Endothelial cell of umbilical vein (primary cell): Measurements from ENCODE around the gene MRPL54. TPM values are rescaled to one million over a fixed set of nuclear protein-coding genes. Genes with fewer than 3 reads are reported as not detected.
"Not testable (repeated sequence)": the region's sequence is repeated elsewhere in the genome, so short reads cannot be mapped to it uniquely, and the experiment has no call there.

Experiments used
- BruUV-seq: library from RNA; stranded (reverse); fragments of 400-500 nt; replicated peaks from 2 replicates; lab custom pipeline; 2021; lab: Mats Ljungman, UMichigan
- CTCF ChIA-PET: fragments of 300-600, 350-600 bp; sonication (Branson Sonifier 250); formaldehyde crosslinking; loops from one replicate; lab custom pipeline; 2021; ENCODE audit warnings: antibody characterized with exemption, inconsistent platforms; lab: Charles Lee
- POLR2A ChIA-PET: fragments of 300-600, 350-600 bp; sonication (Branson Sonifier 250); formaldehyde crosslinking; loops from one replicate; lab custom pipeline; 2021; ENCODE audit warnings: antibody characterized with exemption, inconsistent platforms; lab: Charles Lee
- DNase-seq: peaks from one replicate; pipeline ENCODE4 v3.0.0-alpha.2; 2011; ENCODE audit warnings: low read depth, low spot score
- FAIRE-seq: peaks from 2 replicates; lab custom pipeline; 2011; peaks lifted over from hg19 to GRCh38; lab: Jason Lieb, UNC
- H2AFZ ChIP-seq: 2 replicates; pipeline ENCODE4 v1.6.0; 2012; ENCODE audit warnings: low read depth, low read length, control low read depth, inconsistent platforms
- H3K27ac ChIP-seq: 2 replicates; pipeline ENCODE4 v1.5.1; 2011; ENCODE audit warnings: low read depth, mild to moderate bottlenecking, control low read depth, low read length, moderate library complexity; ENCODE audit not compliant: insufficient read depth
- H3K27me3 ChIP-seq, 2 experiments: 2 replicates each; pipeline versions ENCODE4 v1.6.0 to v1.6.1; 2011; ENCODE audit warnings: low read length in 2 of 2, mixed read lengths in 1 of 2; ENCODE audit not compliant: control insufficient read depth in 2 of 2, insufficient read depth in 2 of 2
- H3K36me3 ChIP-seq, 2 experiments: 2 replicates in 1 of 2; 3 replicates in 1 of 2; pipeline ENCODE4 v1.5.1; 2011; ENCODE audit warnings: low read length in 2 of 2, mild to moderate bottlenecking in 1 of 2, moderate library complexity in 1 of 2; ENCODE audit not compliant: control insufficient read depth in 2 of 2, insufficient read depth in 2 of 2; ENCODE audit errors: extremely low read depth in 1 of 2
- H3K4me1 ChIP-seq: 3 replicates; pipeline ENCODE4 v1.5.1; 2011; ENCODE audit warnings: mild to moderate bottlenecking, low read length; ENCODE audit not compliant: control insufficient read depth, insufficient read depth; ENCODE audit errors: extremely low read depth
- H3K4me2 ChIP-seq: 2 replicates; pipeline ENCODE4 v1.6.1; 2011; ENCODE audit warnings: low read length, control low read depth, mixed read lengths; ENCODE audit not compliant: insufficient read depth
- H3K4me3 ChIP-seq, 3 experiments: fragments of 200-600 bp in 1 of 3; sonication (generic), shearing (Covaris generic) in 1 of 3; replicated peaks in 1 of 3; 2 replicates each; pipeline ENCODE4 v1.5.1; 2011 to 2016; ENCODE audit warnings: control low read depth in 3 of 3, low read length in 3 of 3, mild to moderate bottlenecking in 2 of 3, inconsistent platforms in 1 of 3, low read depth in 1 of 3, moderate library complexity in 1 of 3; ENCODE audit not compliant: insufficient read depth in 1 of 3
- H3K79me2 ChIP-seq: 2 replicates; pipeline ENCODE4 v1.6.0; 2012; ENCODE audit warnings: low read length, inconsistent platforms; ENCODE audit not compliant: control insufficient read depth, insufficient read depth
- H3K9ac ChIP-seq: replicated peaks from 2 replicates; pipeline ENCODE3; 2011; ENCODE audit warnings: low read length, control low read depth; ENCODE audit not compliant: insufficient read depth; ENCODE audit errors: extremely low read depth
- H3K9me1 ChIP-seq: replicated peaks from 3 replicates; pipeline ENCODE4 v1.6.0; 2011; ENCODE audit warnings: mild to moderate bottlenecking, low read length; ENCODE audit not compliant: control insufficient read depth, insufficient read depth; ENCODE audit errors: extremely low read depth
- H3K9me3 ChIP-seq: replicated peaks from 2 replicates; pipeline ENCODE4 v1.5.1; 2012; ENCODE audit warnings: low read length, inconsistent platforms; ENCODE audit not compliant: control insufficient read depth, insufficient read depth
- H4K20me1 ChIP-seq: replicated peaks from 2 replicates; pipeline ENCODE3; 2011; ENCODE audit warnings: mild to moderate bottlenecking, low read length; ENCODE audit not compliant: control insufficient read depth, insufficient read depth; ENCODE audit errors: extremely low read depth
- CTCF ChIP-seq, 2 donors: IDR thresholded peaks; 1 replicate in 1 of 2; 2 replicates in 1 of 2; pipeline ENCODE4 v1.5.1; 2011; ENCODE audit warnings: low read length in 2 of 2, mild to moderate bottlenecking in 2 of 2, moderate library complexity in 2 of 2, control low read depth in 1 of 2, inconsistent platforms in 1 of 2, low read depth in 1 of 2; ENCODE audit not compliant: insufficient read depth in 1 of 2; ENCODE audit errors: extremely low read depth in 1 of 2
- EZH2 ChIP-seq: IDR thresholded peaks from 2 replicates; pipeline ENCODE4 v1.6.1; 2012; ENCODE audit warnings: borderline replicate concordance, low read depth, mild to moderate bottlenecking, moderate library complexity, low read length, inconsistent platforms; ENCODE audit not compliant: severe bottlenecking
- FOS ChIP-seq: IDR thresholded peaks from 2 replicates; pipeline ENCODE4 v1.6.1; 2011; ENCODE audit warnings: mild to moderate bottlenecking, low read length, moderate library complexity, borderline replicate concordance; ENCODE audit not compliant: insufficient read depth
- GATA2 ChIP-seq: IDR thresholded peaks from 2 replicates; pipeline ENCODE4 v1.7.0; 2011; ENCODE audit warnings: low read depth, mild to moderate bottlenecking, moderate library complexity, mixed read lengths, low read length; ENCODE audit not compliant: insufficient read length, insufficient read depth
- JUN ChIP-seq: IDR thresholded peaks from 2 replicates; pipeline ENCODE4 v1.6.1; 2011; ENCODE audit warnings: borderline replicate concordance, low read depth; ENCODE audit not compliant: insufficient read length, insufficient read depth
- MYC ChIP-seq: IDR thresholded peaks from one replicate; pipeline ENCODE4 v1.6.1; 2011; ENCODE audit warnings: mild to moderate bottlenecking, low read depth, low read length
- POLR2A ChIP-seq: IDR thresholded peaks from 2 replicates; pipeline ENCODE4 v1.6.1; 2012; ENCODE audit warnings: low read depth, mild to moderate bottlenecking, control low read depth, low read length
- POLR2AphosphoS5 ChIP-seq: IDR thresholded peaks from 2 replicates; pipeline ENCODE4 v1.6.1; 2012; ENCODE audit warnings: low read depth, mild to moderate bottlenecking, control low read depth, low read length, moderate library complexity; ENCODE audit not compliant: insufficient read depth
- dilution Hi-C: fragments of 300-500 bp; cut with MboI; formaldehyde crosslinking; loops from one replicate; pipeline ENCODE4 v1.15.0; 2019; ENCODE audit warnings: low sequenced_read_pairs; ENCODE audit not compliant: extremely low pct_ligation_motif_present
- intact Hi-C: fragments of 100-400 bp; cut with micrococcal nuclease; formaldehyde crosslinking; loops from one replicate; pipeline ENCODE4 v1.10.0; 2022
- polyA plus RNA-seq, 4 experiments: library from polyadenylated mRNA; depleted of rRNA in 3 of 4; stranded (reverse) in 3 of 4; unstranded in 1 of 4; fragments of >200 nt; gene quantifications; 2 replicates each; pipeline versions ENCODE4 v1.2.1 to v1.2.3, GENCODE V29; 2011 to 2012; ENCODE audit warnings: missing spikeins in 1 of 4
- total RNA-seq: library from RNA; stranded (reverse); gene quantifications from 2 replicates; pipeline ENCODE4 v1.2.3, GENCODE V29; 2021
- TF ChIP-seq, protein P1 (sequence below): IDR thresholded peaks from 2 replicates; pipeline ENCODE4 v1.6.1; 2011; ENCODE audit not compliant: insufficient read depth, insufficient read length

Gene MRPL54
- total and polyA plus RNA-seq, 2 donors (not counting 3 experiments of a cell fraction or from before 2014, with no cell fraction given), result 76.3 to 93.1 TPM

DNA sequence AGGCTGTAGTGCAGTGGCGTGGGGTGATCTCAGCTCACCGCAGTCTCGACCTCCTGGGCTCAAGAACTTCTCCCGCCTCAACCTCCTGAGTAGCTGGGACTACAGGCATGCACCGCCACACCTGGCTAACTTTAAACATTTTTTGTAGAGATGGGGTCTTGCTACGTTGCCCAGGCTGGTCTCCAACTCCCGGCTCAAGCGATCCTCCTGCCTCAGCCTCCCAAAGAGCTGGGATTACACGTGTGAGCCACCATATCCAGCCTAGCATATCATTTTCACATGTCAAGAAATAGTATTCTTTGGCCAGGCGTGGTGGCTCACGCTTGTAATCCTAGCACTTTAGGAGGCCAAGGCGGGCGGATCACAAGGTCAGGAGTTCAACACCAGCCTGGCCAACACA, 4.2 kb upstream of the MRPL54 start:
- H3K4me2 ChIP-seq, H4K20me1 ChIP-seq, FAIRE-seq, H3K9me1 ChIP-seq, dilution Hi-C loops, H3K9ac ChIP-seq, H3K4me3 ChIP-seq, H3K27me3 ChIP-seq, POLR2A ChIA-PET, H3K36me3 ChIP-seq, H3K9me3 ChIP-seq, H3K27ac ChIP-seq, H3K4me1 ChIP-seq, H2AFZ ChIP-seq, DNase-seq, BruUV-seq, intact Hi-C loops, CTCF ChIA-PET: not testable (repeated sequence)
- peaks cover 22% of the 10 kb centered on the region for H3K79me2 ChIP-seq

- dilution Hi-C loops (no loop called here), intact Hi-C loops (no loop called here)
Measured at GRCh38 chr19:3759482-3760254, 2.8 kb upstream of the MRPL54 start.

More at GRCh38 chr19:3759482-3760254, 2.8 kb upstream of the MRPL54 start:
- Histone ChIP-seq H3K4me1 (peaks cover 7% of the 10 kb centered on the region), H4K20me1 (no peaks in the 10 kb centered on the region), H3K9ac (no peak overlapping the region), H3K79me2 (peaks cover 23% of the 10 kb centered on the region), H3K36me3 (peaks cover 0 to 3% of the 10 kb centered on the region in 2 experiments), H3K4me2 (no peak overlapping the region), H2AFZ (no peak overlapping the region), H3K9me3 (no peaks in the 10 kb centered on the region), H3K27ac (no peak overlapping the region), H3K4me3 (no peak overlapping the region), H3K9me1 (no peaks in the 10 kb centered on the region), H3K27me3 (no peaks in the 10 kb centered on the region)
- no peak for DNase-seq
- ChIA-PET CTCF (interaction anchor here (3.6 kb wide), 1 partner anchor 63 kb away, joined by 19 read pairs; no protein-coding TSS in a partner anchor), POLR2A (no interaction called here)
- no peak for FAIRE-seq
- BruUV-seq, result no TSS peak
- no peak for TF ChIP-seq JUN
- TF ChIP-seq, protein P1, sequence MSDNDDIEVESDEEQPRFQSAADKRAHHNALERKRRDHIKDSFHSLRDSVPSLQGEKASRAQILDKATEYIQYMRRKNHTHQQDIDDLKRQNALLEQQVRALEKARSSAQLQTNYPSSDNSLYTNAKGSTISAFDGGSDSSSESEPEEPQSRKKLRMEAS, result no peak
- no peak for TF ChIP-seq CTCF (IDR thresholded peaks at IDR 0.05; ENCODE audit: extremely low read depth in 1 of 2, insufficient read depth in 1 of 2, low read depth in 1 of 2, low read length in 2 of 2)
- no peak for TF ChIP-seq GATA2
- TF ChIP-seq POLR2AphosphoS5, result no peak
- no peak for TF ChIP-seq FOS
- no peak for TF ChIP-seq POLR2A
- TF ChIP-seq EZH2, result no peak
- no peak for TF ChIP-seq MYC
